ENCODE data around the gene RAB3GAP2.
"Not testable (repeated sequence)": the region's sequence is repeated elsewhere in the genome, so short reads cannot be mapped to it uniquely, and the experiment has no call there.

The RAB3GAP2 gene

GRCh38 chr1:220195701-220196100 lies 76.6 kb downstream of the RAB3GAP2 start:
- DNase-seq, result no peak

GRCh38 chr1:220189750-220190347 lies 82.4 kb downstream of the RAB3GAP2 start:
- no peak for DNase-seq

- DNase-seq, result no peak
Measured at GRCh38 chr1:220188538-220188937, 83.7 kb downstream of the RAB3GAP2 start.

GRCh38 chr1:220186752-220187151 lies 85.5 kb downstream of the RAB3GAP2 start:
- DNase-seq, result no peak

- DNase-seq, result no peak
Measured at GRCh38 chr1:220184506-220184905, 87.7 kb downstream of the RAB3GAP2 start.

DNA sequence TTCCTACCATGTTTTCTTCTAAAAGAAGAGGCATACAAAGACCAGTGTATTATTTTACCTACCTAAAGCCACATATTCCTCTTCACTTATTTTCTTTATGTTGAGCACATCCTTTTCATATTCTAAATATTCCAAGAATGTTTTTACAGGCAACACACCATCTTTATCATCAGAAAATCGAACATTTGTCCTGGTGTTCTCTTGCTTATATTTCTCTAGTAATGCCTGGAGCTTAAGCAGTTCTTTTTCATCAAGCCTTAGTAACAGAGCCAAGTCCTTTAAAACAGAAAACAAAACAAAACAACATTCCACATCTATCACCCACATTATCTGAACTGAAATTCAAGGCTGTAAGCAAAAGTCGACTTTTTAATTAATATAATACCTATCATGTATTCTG lies 89.6 kb downstream of the RAB3GAP2 start:
- no peak for DNase-seq

GRCh38 chr1:220182111-220182510 lies 90.1 kb downstream of the RAB3GAP2 start:
- DNase-seq, result no peak

GRCh38 chr1:220176540-220176939 lies 95.7 kb downstream of the RAB3GAP2 start:
- DNase-seq, result no peak

- DNase-seq, result no peak
Measured at GRCh38 chr1:220170836-220171526, 101.3 kb downstream of the RAB3GAP2 start.

DNA sequence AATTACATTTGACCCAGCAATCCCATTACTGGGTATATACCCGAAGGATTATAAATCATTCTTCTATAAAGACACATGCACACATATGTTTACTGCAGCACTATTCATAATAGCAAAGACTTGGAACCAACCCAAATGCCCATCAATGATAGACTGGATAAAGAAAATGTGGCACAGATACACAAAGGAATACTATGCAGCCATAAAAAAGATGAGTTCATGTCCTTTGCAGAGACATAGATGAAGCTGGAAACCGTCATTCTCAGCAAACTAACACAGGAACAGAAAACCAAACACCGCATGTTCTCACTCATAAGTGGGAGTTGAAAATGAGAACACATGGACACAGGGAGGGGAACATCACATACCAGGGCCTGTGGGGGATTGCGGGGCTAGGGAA lies 102.4 kb downstream of the RAB3GAP2 start:
- not testable (repeated sequence) for DNase-seq

DNA sequence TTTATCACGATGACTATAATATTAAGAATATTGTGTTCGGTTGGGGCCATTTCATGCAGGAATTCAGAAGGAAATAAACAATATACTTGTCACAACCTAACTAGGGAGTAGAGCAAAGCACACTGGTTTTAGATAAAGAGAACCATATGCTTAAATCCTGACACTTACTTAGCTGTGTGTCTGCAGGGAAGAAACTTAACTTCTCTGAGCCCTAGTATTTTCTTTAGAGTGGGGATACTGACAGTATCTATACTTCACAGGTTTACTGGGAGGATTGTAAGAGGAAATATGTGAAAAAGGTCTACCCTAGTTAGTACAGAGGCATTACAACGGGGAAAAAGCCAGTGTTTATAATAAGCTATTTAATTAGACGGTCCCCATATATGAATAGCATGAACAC lies 105.4 kb downstream of the RAB3GAP2 start:
- no peak for DNase-seq

DNA sequence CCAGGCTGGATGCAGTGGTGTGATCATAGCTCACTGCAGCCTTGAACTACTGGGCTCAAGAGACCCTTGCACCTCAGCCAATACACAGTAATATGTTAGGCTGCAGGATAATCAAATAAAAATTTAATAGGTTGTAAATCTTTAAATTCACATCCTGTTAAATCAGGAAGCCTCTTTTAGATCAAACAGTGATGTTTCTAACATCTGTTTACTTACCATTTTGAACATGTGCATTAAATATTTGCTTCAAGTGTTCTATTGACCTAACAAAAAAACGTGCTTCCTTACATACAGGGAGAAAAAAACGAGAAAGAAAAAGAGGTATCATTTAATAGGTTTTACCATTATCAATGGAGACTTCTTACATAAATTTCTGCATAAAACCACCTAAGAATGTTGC lies 107.7 kb downstream of the RAB3GAP2 start:
- no peak for DNase-seq

DNA sequence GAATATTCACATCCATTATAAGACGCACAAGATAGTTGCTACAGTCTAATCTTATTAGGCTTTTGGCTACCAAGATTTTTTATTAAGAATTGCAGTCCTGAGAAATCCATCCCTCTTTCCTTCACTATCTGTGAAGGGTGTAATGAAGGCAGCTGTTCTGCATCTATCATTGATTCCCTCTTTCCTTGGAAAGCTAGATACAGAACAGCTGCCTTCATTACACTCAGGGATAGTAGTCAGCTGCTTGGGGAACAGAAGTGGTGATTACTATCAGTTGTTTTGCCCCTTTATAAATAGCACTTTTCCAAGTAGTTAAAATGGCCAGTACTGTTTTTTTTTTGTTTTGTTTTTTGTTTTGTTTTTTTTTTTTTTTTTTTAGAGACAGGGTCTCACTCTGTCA lies 108.1 kb downstream of the RAB3GAP2 start:
- no peak for DNase-seq

DNA sequence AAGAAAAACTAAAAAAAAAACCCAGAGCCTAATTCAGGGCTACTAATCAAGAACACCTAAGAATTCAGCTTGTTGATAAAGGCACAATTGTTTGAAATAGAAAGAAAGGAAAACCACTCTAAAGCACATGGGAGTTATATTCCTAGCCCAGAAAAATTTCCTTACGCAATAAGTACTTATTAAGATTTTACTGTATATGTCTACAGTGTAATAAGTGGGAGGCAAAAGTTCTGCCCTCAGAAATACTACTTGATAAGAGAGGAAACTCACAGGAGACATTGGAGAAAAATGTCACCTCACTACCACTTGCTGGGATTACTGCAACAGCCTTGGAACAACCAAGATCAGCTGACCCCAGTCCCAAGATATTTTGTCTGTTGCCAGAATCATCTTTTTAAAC lies 112.2 kb downstream of the RAB3GAP2 start:
- no peak for DNase-seq

GRCh38 chr1:220159041-220159440 lies 113.2 kb downstream of the RAB3GAP2 start:
- DNase-seq, result no peak

DNA sequence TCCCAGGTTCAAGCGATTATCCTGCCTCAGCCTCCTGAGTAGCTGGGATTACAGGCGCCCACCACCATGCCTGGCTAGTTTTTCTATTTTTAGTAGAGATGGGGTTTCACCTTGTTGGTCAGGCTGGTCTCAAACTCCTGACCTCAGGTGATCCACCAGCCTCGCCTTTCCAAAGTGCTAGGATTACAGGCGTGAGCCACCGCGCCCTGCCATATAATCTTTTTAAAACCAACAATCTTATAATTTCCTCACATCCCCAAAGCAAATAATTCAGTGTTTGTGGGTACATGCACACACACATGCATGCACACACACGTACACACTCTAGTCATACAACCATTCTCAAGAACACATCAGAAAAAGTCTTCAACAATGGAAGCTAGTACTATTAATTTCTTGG lies 113.7 kb downstream of the RAB3GAP2 start:
- not testable (repeated sequence) for DNase-seq

- DNase-seq, result no peak
Measured at GRCh38 chr1:220157738-220158137, 114.5 kb downstream of the RAB3GAP2 start.

DNA sequence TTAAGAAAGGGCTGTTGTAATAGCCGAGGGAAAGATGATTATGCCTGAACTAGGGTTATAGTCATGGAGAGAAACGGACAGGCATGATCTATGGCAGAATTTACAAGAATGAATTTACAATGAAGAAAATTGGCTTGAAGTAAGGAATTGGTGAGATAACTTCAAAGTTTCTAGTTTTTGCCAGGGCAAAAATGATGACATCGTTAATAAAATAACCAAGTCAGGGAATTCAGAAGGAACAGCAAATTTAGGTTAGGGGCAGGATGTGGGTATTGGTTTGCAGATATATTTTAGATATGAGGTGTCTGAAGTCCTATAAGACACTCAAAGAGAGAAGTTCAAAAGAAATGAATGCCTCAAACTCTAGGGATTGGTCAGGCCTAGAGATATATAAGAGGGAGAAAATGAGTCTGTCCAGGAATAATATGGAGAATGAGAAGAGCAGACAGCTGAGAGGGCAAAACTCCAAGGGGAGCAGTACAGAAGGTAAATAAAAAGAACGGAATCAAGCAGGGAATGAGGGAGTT lies 115.6 kb downstream of the RAB3GAP2 start:
- DNase-seq, result no peak

GRCh38 chr1:220153147-220153546 lies 119.1 kb downstream of the RAB3GAP2 start:
- no peak for DNase-seq

DNA sequence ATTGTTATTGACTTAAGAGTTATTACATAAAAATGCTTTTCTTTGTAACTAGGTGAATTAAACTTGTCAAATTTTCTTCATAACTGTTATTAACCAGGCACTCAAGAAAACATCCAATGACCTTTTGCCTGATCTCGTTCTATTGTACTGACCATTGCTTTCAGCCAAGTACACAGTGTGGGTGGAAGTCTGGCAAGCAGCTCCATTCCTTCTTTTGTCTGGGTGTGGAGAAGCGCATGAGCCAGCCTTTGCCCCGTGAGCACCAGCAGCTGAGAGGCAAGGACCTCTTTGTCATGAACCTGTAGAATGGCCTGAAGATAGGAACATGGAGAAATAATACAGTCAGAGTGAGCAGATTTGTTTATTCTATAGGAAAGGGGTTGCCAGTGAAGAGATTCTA lies 120.8 kb downstream of the RAB3GAP2 start:
- DNase-seq, result no peak

DNA sequence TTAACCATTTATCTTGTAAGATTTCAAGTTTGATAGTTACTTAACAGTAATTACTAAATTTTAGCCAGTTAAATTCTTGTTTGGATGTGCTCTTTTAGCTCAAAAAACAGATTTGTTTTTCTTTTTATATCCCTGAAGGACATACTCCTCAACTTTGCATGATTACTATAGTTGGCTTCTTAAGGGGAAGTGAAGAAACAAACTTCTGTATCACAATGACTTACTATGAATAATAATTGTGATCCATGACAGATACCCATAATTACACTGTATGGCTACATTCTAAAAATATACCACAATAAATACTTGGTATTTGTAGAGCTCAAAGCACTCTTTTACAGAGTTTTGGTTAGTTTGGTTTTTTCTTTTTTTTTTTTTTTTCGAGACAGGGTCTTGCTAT lies 122.5 kb downstream of the RAB3GAP2 start:
- no peak for DNase-seq

DNA sequence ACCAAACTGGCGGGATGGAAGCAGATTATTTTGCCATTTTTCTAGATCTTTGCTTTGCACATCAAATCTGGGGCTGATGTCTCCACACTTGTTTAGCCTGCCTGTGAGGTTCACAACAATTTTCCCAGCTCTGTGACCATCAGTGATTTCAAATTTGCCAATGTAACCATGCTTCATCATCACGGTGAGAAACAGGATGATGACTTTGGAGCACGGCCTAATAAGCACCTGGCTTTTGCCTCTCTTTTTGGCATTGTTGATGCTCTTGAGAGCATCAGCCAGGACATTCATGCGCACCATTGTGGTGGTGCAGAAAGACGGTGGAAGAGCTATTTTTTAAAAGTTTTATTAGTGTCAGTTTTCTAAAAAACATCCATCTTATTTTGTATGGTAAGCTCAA lies 128.2 kb downstream of the RAB3GAP2 start:
- no peak for DNase-seq

- DNase-seq, result no peak
Measured at GRCh38 chr1:220139966-220140365, 132.3 kb downstream of the RAB3GAP2 start.

GRCh38 chr1:220137019-220137786 lies 135.1 kb downstream of the RAB3GAP2 start:
- no peak for DNase-seq
